Neural cell (in vitro differentiated cells): ENCODE measurements around the gene SHISA5.

Source experiments
- CTCF ChIP-seq: fragments of 450-650 bp; IDR thresholded peaks from 2 replicates; pipeline ENCODE4 v1.5.1; 2014; ENCODE audit warnings: antibody characterized with exemption, mild to moderate bottlenecking, moderate library complexity; ENCODE audit not compliant: poor library complexity, severe bottlenecking
- EZH2 ChIP-seq: fragments of 200-600, 300-800 bp; shearing (Covaris generic), sonication (generic); IDR thresholded peaks from 2 replicates; pipeline ENCODE4 v1.6.1; 2014; ENCODE audit warnings: antibody characterized with exemption, low read length, borderline replicate concordance, mild to moderate bottlenecking; ENCODE audit not compliant: insufficient read depth, poor library complexity, severe bottlenecking
- MXI1 ChIP-seq: fragments of 450-650 bp; conservative IDR thresholded peaks from 2 replicates; pipeline ENCODE4 v1.6.1; 2014; ENCODE audit warnings: antibody characterized with exemption, mild to moderate bottlenecking; ENCODE audit not compliant: poor library complexity, severe bottlenecking
- POLR2AphosphoS5 ChIP-seq: IDR thresholded peaks from 2 replicates; pipeline ENCODE4 v1.6.1; 2012
- RAD21 ChIP-seq: fragments of 450-650 bp; conservative IDR thresholded peaks from 2 replicates; pipeline ENCODE4 v1.6.1; 2014; ENCODE audit warnings: antibody characterized with exemption, mild to moderate bottlenecking, moderate library complexity
- TAF1 ChIP-seq: IDR thresholded peaks from 2 replicates; pipeline ENCODE4 v1.6.1; 2012; ENCODE audit warnings: low read depth

GRCh38 chr3:48478626-48479555 is 25.1 kb downstream of the SHISA5 start:
- TF ChIP-seq CTCF: no peak
- no peak for TF ChIP-seq MXI1
- no peak for TF ChIP-seq EZH2
- TF ChIP-seq RAD21: no peak
- TF ChIP-seq POLR2AphosphoS5: no peak
- TF ChIP-seq TAF1: no peak
